Stomach (tissue), 9 donors: ENCODE data around the gene ABCD4. TPM values are rescaled to one million over a fixed set of nuclear protein-coding genes. Genes with fewer than 3 reads are reported as not detected.

Source experiments
- DNase-seq, 2 donors: peaks; one replicate each; pipeline versions ENCODE4 v3.0.0 to v3.0.0-alpha.2; 2013 to 2019
- H3K27ac ChIP-seq, 5 donors: fragments of 200-600 bp in 4 of 5; sonication (generic) in 4 of 5; one replicate each; pipeline ENCODE4 v1.5.1; 2013 to 2019; ENCODE audit warnings: mild to moderate bottlenecking in 1 of 5, moderate library complexity in 1 of 5
- H3K27me3 ChIP-seq, 3 donors: fragments of 200-600 bp; sonication (generic); one replicate each; pipeline ENCODE4 v1.5.1; 2017 to 2019; ENCODE audit warnings: mixed run types in 1 of 3
- H3K36me3 ChIP-seq, 4 donors: fragments of 200-600 bp; sonication (generic); 1 replicate in 3 of 4; 2 replicates in 1 of 4; pipeline ENCODE4 v1.5.1; 2016 to 2019
- H3K4me1 ChIP-seq, 4 donors: fragments of 200-600 bp; sonication (generic); one replicate each; pipeline ENCODE4 v1.5.1; 2016 to 2019
- H3K4me3 ChIP-seq, 4 donors: fragments of 200-600 bp; sonication (generic) in 3 of 4; one replicate each; pipeline ENCODE4 v1.5.1; 2016 to 2019; ENCODE audit warnings: mild to moderate bottlenecking in 1 of 4
- H3K9me3 ChIP-seq, 4 donors: fragments of 200-600 bp; sonication (generic); one replicate each; pipeline ENCODE4 v1.5.1; 2016 to 2019
- EP300 ChIP-seq: sonication (generic); formaldehyde crosslinking; IDR thresholded peaks from one replicate; pipeline ENCODE4 v1.6.1; 2017; ENCODE audit warnings: antibody characterized with exemption
- POLR2A ChIP-seq, 4 donors: fragments of 450-650 bp; IDR thresholded peaks; one replicate each; pipeline ENCODE4 v1.6.1; 2016; ENCODE audit warnings: antibody characterized with exemption in 4 of 4, control low read depth in 2 of 4, mild to moderate bottlenecking in 1 of 4, moderate library complexity in 1 of 4
- POLR2AphosphoS5 ChIP-seq, 3 donors: sonication (generic); formaldehyde crosslinking; IDR thresholded peaks; one replicate each; pipeline ENCODE4 v1.6.1; 2016; ENCODE audit warnings: antibody characterized with exemption in 3 of 3
- WGBS, 5 donors: extraction: QIAGEN DNeasy Blood & Tissue Kit in 3 of 5; methylation state at CpG; one replicate each; pipeline versions ENCODE4 v1.1.5 to v1.1.7; 2013 to 2018; 5-methylcytosine and 5-hydroxymethylcytosine counted together
- intact Hi-C: fragments of 100-400 bp; cut with DNase I; formaldehyde crosslinking; loops from one replicate; pipeline ENCODE4 v1.15.1; 2023; ENCODE audit warnings: low total_unique reads
- polyA plus RNA-seq, 3 donors: library from polyadenylated mRNA; stranded (reverse); fragments of 200-250 nt; gene quantifications; one replicate each; pipeline ENCODE4 v1.2.3, GENCODE V29; 2013
- total RNA-seq, 5 donors: library from RNA; depleted of rRNA; stranded (reverse); fragments of >200 nt; gene quantifications; one replicate each; pipeline versions ENCODE4 v1.1.0 to v1.2.3, GENCODE V29; 2014 to 2016
- TF ChIP-seq, protein P1 (sequence below), 7 experiments: fragments of 450-650 bp in 4 of 7; fragments of 200-600 bp in 3 of 7; sonication (generic) in 3 of 7; IDR thresholded peaks; one replicate each; pipeline ENCODE4 v1.5.1; 2016 to 2019; ENCODE audit warnings: antibody characterized with exemption in 7 of 7, control low read depth in 2 of 7, mild to moderate bottlenecking in 1 of 7
- donor health status: healthy with polysubstance abuse.
- donor health status: Bipolar disorder and iron deficiency.
- donor health status: healthy.

The ABCD4 gene
- total and polyA plus RNA-seq, 8 donors: 18.1 to 108 (median 34.4) TPM

DNA sequence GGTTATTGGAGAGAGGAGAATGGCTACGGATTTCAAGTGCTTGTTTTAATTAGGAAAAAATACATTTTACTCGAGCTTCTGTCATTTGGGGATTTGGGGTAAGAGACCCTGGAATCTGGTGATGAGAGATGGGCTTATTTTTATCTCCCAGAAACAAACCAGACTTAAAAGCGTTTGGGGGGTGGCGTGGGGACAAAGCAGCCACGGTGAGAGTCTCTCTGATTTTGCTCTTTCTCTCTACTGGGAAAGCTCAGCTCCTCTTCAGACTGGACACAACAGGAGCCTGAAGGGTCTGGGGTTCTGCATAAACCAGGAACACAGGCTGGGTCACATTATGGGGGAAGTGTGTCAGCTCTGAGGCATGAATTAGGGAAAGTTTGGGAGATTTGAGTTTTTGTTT lies 59.7 kb downstream of the ABCD4 start:
- H3K4me1 ChIP-seq: peaks cover 24 to 34% (median 29%) of the 10 kb centered on the region in 4 donors
- H3K36me3 ChIP-seq: no peaks in the 10 kb centered on the region
- DNase-seq: no peak
- WGBS, 5 donors: 16 to 20% (median 17%) methylated on average over 5 of the region's 5 CpGs
- H3K4me3 ChIP-seq: no peak overlapping the region
- peaks cover 24 to 98% (median 85%) of the 10 kb centered on the region in 3 donors for H3K27me3 ChIP-seq
- intact Hi-C loops: no loop called here
- H3K27ac ChIP-seq: no peak overlapping the region
- no peaks in the 10 kb centered on the region for H3K9me3 ChIP-seq
- TF ChIP-seq POLR2A (IDR thresholded peaks at IDR 0.05) (no peak), POLR2AphosphoS5 (IDR thresholded peaks at IDR 0.05) (no peak), EP300 (no peak)
- TF ChIP-seq, protein P1, sequence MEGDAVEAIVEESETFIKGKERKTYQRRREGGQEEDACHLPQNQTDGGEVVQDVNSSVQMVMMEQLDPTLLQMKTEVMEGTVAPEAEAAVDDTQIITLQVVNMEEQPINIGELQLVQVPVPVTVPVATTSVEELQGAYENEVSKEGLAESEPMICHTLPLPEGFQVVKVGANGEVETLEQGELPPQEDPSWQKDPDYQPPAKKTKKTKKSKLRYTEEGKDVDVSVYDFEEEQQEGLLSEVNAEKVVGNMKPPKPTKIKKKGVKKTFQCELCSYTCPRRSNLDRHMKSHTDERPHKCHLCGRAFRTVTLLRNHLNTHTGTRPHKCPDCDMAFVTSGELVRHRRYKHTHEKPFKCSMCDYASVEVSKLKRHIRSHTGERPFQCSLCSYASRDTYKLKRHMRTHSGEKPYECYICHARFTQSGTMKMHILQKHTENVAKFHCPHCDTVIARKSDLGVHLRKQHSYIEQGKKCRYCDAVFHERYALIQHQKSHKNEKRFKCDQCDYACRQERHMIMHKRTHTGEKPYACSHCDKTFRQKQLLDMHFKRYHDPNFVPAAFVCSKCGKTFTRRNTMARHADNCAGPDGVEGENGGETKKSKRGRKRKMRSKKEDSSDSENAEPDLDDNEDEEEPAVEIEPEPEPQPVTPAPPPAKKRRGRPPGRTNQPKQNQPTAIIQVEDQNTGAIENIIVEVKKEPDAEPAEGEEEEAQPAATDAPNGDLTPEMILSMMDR (IDR thresholded peaks at IDR 0.05): no peak

DNA sequence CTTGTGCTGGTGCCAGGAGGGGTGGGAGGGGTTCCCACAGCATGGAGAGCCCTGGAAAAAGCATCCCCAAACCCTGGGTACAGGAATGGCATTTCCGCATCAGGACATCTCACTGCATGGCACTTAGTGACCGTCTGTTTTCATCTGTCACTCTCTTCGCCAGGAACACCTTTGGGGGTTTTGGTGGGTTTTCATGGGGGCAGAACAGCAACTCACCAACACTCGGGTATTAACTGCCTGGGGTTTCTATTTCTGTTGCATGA lies 60.0 kb downstream of the ABCD4 start:
- H3K4me1 ChIP-seq: peaks cover 24 to 34% (median 29%) of the 10 kb centered on the region in 4 donors
- 28 to 37% (median 32%) methylated on average over 4 of the region's 4 CpGs for whole genome bisulfite sequencing, 5 donors
- no peak for DNase-seq
- no peak overlapping the region for H3K4me3 ChIP-seq
- no peaks in the 10 kb centered on the region for H3K9me3 ChIP-seq
- intact Hi-C loops: no loop called here
- no peak overlapping the region for H3K27ac ChIP-seq
- TF ChIP-seq EP300 (no peak), POLR2AphosphoS5 (IDR thresholded peaks at IDR 0.05) (no peak), POLR2A (IDR thresholded peaks at IDR 0.05) (no peak)
- TF ChIP-seq, protein P1 (IDR thresholded peaks at IDR 0.05): no peak
- H3K27me3 ChIP-seq: peaks cover 24 to 98% (median 85%) of the 10 kb centered on the region in 3 donors
- no peaks in the 10 kb centered on the region for H3K36me3 ChIP-seq

DNA sequence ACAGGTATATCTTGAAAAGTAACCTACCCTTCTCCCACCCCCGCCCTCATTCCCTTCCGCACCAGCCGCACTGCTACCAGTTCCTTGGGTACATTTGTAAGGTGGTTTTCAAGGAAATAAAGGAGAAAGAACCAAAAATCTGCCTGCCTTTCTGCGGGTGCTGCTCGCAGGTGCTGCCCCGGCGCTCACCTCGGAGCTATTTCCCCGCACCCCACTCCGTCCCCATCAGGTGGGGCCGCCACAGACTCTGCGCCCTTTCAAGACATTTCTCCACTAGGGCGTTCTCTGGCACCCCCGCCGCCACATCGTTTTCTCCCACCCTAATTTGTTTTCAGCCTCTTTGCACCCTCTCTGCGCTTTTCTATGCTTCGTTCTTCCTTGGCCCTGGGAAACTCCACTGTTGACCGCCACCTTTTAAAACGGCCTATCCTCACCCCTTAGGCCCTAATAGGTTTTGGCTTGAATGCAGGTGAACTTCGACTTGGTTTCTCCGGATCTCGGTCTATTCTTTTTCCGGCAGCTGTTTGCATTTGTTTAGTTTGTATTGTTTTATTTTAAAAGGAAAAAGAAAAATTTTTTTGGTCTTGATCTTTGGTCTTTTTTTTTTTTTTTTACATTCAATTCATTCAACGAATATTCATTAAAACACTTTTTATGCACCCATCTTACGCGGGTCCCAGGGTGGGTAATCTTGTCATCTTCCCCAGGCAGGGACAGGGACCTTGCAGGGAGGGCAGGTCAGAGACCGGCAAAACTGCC lies 60.5 kb downstream of the ABCD4 start:
- Histone ChIP-seq H3K27ac (no peak overlapping the region), H3K27me3 (peaks cover 24 to 98% (median 88%) of the 10 kb centered on the region in 3 donors), H3K4me1 (peaks cover 24 to 34% (median 29%) of the 10 kb centered on the region in 4 donors), H3K36me3 (no peaks in the 10 kb centered on the region), H3K9me3 (no peaks in the 10 kb centered on the region), H3K4me3 (no peak overlapping the region)
- TF ChIP-seq, protein P1 (IDR thresholded peaks at IDR 0.05): no peak
- TF ChIP-seq POLR2AphosphoS5 (IDR thresholded peaks at IDR 0.05): no peak
- no peak for TF ChIP-seq EP300
- no peak for TF ChIP-seq POLR2A (IDR thresholded peaks at IDR 0.05)
- WGBS, 5 donors: 10 to 19% (median 13%) methylated on average over 28 of the region's 28 CpGs
- DNase-seq: no peak
- intact Hi-C loops: no loop called here

DNA sequence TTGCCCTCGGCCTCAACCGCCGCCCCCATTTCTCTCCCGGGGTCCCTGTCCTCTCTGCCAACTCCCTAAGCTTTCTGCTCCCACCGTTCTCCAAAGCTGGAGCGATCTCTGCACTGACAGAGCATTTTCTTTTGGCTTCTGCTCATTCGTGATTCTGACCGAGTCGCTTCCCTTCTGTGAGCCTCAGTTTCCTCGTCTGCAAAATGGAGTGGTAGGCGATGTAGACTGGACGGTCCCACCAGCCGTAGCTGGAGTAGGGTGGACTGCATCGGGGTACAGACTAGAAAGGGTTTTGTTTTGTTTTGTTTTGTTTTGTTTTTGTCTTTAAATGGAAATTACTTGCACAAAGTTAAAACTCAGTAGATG lies 61.1 kb downstream of the ABCD4 start:
- no peaks in the 10 kb centered on the region for H3K36me3 ChIP-seq
- DNase-seq: no peak
- WGBS, 5 donors: 10 to 13% (median 12%) methylated on average over 14 of the region's 14 CpGs
- no peak overlapping the region for H3K27ac ChIP-seq
- peaks cover 24 to 98% (median 82%) of the 10 kb centered on the region in 3 donors for H3K27me3 ChIP-seq
- H3K4me1 ChIP-seq: peaks cover 24 to 34% (median 29%) of the 10 kb centered on the region in 4 donors
- peak overlapping the region in 3 of 4 donors; percentile 21 to 52 (median 37) for H3K4me3 ChIP-seq
- no peaks in the 10 kb centered on the region for H3K9me3 ChIP-seq
- intact Hi-C loops: no loop called here
- TF ChIP-seq POLR2A (IDR thresholded peaks at IDR 0.05): no peak
- TF ChIP-seq, protein P1 (IDR thresholded peaks at IDR 0.05): no peak
- no peak for TF ChIP-seq POLR2AphosphoS5 (IDR thresholded peaks at IDR 0.05)
- no peak for TF ChIP-seq EP300
